HG02943 (cell line): ENCODE measurements around the gene ZNF438.
"Not testable (repeated sequence)": the region's sequence is repeated elsewhere in the genome, so short reads cannot be mapped to it uniquely, and the experiment has no call there.

Experiments
- ATAC-seq: cut with Tn5 transposase; IDR thresholded peaks from one replicate; pipeline ENCODE4 v1.9.1; 2021; ENCODE audit warnings: mild to moderate bottlenecking, low read depth, moderate library complexity; ENCODE audit not compliant: unreplicated experiment

The ZNF438 gene, protein sequence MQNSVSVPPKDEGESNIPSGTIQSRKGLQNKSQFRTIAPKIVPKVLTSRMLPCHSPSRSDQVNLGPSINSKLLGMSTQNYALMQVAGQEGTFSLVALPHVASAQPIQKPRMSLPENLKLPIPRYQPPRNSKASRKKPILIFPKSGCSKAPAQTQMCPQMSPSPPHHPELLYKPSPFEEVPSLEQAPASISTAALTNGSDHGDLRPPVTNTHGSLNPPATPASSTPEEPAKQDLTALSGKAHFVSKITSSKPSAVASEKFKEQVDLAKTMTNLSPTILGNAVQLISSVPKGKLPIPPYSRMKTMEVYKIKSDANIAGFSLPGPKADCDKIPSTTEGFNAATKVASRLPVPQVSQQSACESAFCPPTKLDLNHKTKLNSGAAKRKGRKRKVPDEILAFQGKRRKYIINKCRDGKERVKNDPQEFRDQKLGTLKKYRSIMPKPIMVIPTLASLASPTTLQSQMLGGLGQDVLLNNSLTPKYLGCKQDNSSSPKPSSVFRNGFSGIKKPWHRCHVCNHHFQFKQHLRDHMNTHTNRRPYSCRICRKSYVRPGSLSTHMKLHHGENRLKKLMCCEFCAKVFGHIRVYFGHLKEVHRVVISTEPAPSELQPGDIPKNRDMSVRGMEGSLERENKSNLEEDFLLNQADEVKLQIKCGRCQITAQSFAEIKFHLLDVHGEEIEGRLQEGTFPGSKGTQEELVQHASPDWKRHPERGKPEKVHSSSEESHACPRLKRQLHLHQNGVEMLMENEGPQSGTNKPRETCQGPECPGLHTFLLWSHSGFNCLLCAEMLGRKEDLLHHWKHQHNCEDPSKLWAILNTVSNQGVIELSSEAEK

DNA sequence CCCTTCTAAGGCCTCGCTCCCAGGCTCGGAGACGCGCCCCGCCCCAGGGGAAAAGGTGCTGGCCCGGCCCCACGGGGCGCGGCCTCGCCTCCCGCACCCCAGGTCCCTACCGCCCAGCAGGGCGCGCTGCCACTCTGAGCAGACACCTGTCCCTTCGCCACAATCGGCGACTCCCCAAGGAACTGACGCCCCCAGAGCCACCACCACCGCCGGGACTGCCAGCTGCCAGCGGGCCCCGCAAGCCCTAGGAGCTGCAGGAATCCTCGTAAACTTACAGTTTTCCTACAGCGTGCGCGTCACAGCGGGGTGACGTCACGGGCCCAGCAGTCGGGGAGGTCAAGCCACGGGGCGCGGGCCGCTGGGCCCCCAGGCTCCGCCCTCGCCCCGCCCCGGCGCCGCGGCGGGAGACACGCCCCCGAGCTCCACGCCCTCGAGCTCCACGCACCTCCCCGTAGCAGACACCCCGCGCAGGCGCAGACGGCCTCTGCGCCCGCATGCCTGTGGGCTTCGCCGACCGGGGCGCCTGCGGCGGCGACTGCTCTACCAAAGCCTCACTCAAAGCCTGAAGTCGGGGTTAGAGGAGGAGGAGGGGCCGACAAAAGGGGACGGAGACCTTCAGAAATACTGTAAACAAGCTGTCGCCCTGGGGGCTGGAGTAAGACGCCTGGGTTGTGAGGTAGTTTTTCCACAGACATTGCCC is at the start of gene ZNF438:
ZNF438 (minus strand) TSS at position 308 of the 700 bp plus-strand sequence. CDS start 154,831 bp downstream, outside the sequence.
- peak; percentile 87 for ATAC-seq

DNA sequence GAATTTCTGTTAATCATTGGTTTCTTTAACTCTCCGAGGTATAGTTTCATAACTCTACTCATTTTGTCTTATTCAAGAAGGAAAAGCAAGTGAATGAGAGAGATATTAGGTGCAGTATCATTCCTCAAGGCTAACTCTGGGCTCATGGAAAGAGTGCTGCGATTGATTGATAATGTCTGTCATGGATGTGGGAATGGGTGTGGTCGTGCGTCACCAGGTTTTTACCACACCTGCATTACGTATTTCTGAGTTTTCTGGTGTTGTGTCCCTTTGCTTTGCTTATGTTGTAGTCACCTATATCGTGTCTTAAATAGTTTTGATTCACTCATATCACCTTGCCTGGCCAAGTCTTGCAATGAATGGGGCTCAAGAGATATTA is 44.9 kb upstream of the ZNF438 start:
- ATAC-seq, result no peak

DNA sequence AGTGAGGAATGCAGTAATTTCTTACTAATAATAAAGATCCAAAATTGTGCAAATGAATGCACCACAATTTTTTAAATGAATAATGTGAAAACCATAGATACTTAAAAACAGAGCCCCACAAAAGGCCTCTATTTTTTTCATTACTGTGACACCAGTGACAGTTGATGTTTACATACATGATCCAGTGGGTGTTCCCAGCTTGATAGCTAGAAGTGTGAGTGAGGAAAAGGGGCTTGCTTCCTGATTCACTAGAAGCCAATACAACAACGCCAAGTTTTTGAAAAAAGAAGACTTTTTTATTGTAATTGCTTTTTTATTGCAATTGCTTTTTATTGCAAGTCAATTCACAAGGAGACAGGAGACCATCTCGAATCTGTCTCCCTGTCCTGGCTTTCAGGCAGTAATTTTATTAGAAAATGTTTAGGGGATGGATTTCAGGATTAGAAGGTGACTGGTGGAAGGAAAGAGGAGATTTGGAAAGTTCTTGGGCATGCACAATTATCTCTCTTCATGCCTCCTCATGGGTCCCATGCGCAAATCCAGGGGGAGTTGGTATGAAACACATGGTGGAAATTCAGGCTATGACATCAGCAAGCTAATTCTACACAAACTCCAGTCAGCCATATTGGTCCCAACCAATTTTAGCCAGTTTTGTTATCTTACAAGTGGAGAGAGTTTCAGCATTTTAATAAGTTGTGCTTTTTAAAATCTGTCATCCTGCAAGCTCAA is 44.4 kb upstream of the ZNF438 start:
- ATAC-seq, result no peak

- no peak for ATAC-seq
These were observed 43.8 kb upstream of the ZNF438 start for GRCh38 chr10:31075434-31075833.

GRCh38 chr10:31074722-31075086 is 43.0 kb upstream of the ZNF438 start:
- ATAC-seq, result no peak

GRCh38 chr10:31073996-31074721 is 42.5 kb upstream of the ZNF438 start:
- ATAC-seq, result no peak

DNA sequence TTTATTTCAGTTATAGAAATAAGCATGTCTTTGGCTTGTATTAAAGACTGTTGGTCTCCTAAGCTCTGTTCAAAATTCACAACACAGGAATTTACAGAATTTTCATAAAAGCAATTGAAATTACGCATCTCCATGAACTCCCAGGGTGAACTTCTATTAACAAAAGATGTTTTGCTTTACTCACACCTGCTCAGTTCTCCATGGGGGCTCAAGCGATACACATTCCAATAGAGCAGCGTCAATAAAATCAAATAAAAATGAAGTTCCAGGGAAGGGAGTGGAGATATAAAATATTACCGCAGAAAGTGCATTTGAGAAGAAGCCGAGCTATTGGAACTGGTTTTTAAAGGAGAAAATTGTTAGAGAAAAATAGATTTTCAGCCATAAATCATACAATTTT is 41.5 kb upstream of the ZNF438 start:
- ATAC-seq, result no peak

DNA sequence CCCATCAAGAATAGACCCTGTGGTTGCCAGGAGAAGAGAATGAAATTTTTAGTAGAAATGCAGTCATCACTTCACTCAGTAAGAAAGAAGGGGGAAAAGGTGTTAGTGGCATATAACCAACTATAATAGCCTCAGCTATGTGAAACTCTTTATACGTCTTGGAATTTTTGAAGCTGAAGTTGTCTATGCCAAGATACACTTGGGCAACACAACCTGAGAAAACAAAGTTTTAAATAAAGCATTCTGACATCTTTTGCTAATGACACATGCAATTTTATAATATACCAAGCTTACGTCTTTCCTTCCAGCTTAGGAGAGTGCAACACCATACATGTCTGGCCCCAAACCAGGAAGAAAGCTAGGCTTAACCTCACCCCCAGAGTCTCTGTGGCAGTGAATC is 40.8 kb upstream of the ZNF438 start:
- ATAC-seq, result no peak

GRCh38 chr10:31071232-31072005 is 39.8 kb upstream of the ZNF438 start:
- ATAC-seq, result no peak

GRCh38 chr10:31070691-31071090 is 39.0 kb upstream of the ZNF438 start:
- ATAC-seq, result no peak

GRCh38 chr10:31070025-31070424 is 38.4 kb upstream of the ZNF438 start:
- no peak for ATAC-seq

DNA sequence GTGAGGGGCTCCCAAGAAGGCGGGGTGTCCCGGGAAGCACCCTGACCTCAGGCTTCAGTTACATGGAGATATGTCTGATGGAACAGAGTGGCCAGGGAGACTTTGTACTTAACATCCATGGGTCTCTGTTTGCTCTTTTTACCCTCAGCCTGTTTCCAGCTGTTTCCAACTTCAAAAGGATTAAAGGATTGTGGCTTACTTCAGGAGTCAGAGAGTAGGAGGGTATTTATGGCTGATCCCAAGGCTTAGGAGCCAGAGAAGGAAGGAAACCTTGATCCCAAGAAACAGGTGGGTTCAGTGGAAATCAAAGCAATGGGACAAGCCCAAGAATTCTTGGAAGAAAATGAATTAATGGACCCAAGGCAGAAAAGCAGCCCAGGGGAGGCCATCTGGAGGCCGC is 37.7 kb upstream of the ZNF438 start:
- ATAC-seq, result no peak

GRCh38 chr10:31064348-31064747 is 32.7 kb upstream of the ZNF438 start:
- no peak for ATAC-seq

- ATAC-seq, result no peak
These were observed 32.2 kb upstream of the ZNF438 start for GRCh38 chr10:31063841-31064240.

DNA sequence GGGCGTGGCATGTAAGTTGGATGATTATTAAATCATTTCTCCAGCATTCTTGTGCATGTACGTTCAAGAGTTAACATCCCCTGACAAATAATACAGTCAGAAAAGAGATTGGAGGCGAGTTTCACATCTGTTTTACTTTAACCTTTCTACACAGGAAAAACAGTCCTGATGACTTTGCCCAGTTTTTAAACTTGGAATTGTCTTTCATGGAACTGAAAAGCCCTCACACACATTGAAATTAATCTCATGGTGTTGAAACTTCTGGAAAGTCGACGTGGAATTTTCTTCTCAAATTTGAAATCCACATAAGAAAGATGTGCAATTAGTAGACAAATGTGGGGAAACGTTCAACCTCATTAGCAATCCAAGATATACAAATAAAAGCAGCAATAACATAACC is 31.2 kb upstream of the ZNF438 start:
- ATAC-seq, result no peak

DNA sequence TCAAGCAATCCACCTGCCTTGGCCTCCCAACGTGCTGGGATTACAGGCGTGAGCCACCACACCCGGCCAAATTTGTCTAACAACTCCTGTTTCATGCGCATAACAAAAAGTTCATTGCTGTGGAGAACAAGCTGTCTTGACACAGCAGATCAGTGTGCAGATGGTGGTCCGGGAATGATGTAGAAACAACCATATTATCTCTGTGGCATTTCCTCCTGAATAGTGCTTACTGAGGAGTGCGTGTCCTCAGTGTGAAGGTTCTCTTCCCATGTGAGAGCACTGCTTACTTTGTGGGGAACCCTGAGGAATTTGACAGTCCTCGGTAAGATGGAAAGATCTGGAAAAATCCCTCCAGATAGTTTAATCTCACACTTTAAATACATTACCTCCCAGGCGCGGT is 30.3 kb upstream of the ZNF438 start:
- ATAC-seq, result no peak

- ATAC-seq, result no peak
These were observed 27.4 kb upstream of the ZNF438 start for GRCh38 chr10:31058795-31059703.

GRCh38 chr10:31056678-31057077 is 25.0 kb upstream of the ZNF438 start:
- not testable (repeated sequence) for ATAC-seq
